SW480 (cell line): Measurements from ENCODE around the gene ABCF2.
A peak's percentile ranks its signal among the peaks of the same experiment; 100 is the strongest.

Experiments used
- DNase-seq: peaks from one replicate; pipeline ENCODE4 v3.0.0-alpha.2; 2016; ENCODE audit warnings: low spot score

The ABCF2 gene

GRCh38 chr7:151225948-151226510 lies 976 bp downstream of the ABCF2 start:
- DNase-seq: no peak

- no peak for DNase-seq
These were observed 3.3 kb downstream of the ABCF2 start for GRCh38 chr7:151223728-151224127.

GRCh38 chr7:151218170-151218569 lies 8.8 kb downstream of the ABCF2 start:
- no peak for DNase-seq

GRCh38 chr7:151215396-151215795 lies 11.6 kb downstream of the ABCF2 start:
- DNase-seq: no peak

GRCh38 chr7:151213826-151214225 lies 13.2 kb downstream of the ABCF2 start:
- DNase-seq: no peak

- DNase-seq: no peak
These were observed 14.4 kb downstream of the ABCF2 start for GRCh38 chr7:151212626-151213025.

- DNase-seq: no peak
These were observed 15.7 kb downstream of the ABCF2 start for GRCh38 chr7:151211155-151211772.

- DNase-seq: no peak
These were observed 16.7 kb downstream of the ABCF2 start, which contains the start of gene H2BK1 for GRCh38 chr7:151210087-151210854. H2BK1 (minus strand) TSS chr7:151210488; CDS start chr7:151210318, 170 bp downstream.

- DNase-seq: no peak
These were observed 17.4 kb downstream of the ABCF2 start for GRCh38 chr7:151209588-151209987.

GRCh38 chr7:151208253-151208862 lies 18.6 kb downstream of the ABCF2 start:
- DNase-seq: no peak

GRCh38 chr7:151207804-151208203 lies 19.2 kb downstream of the ABCF2 start:
- no peak for DNase-seq

GRCh38 chr7:151207315-151207714 lies 19.7 kb downstream of the ABCF2 start:
- DNase-seq: no peak

- peak; percentile 46 for DNase-seq
These were observed 20.1 kb downstream of the ABCF2 start for GRCh38 chr7:151206914-151207313.

GRCh38 chr7:151205730-151206129 lies 21.3 kb downstream of the ABCF2 start:
- DNase-seq: no peak

- DNase-seq: no peak
These were observed 22.5 kb downstream of the ABCF2 start for GRCh38 chr7:151204383-151205032.

GRCh38 chr7:151202836-151203235 lies 24.2 kb downstream of the ABCF2 start:
- DNase-seq: no peak

- no peak for DNase-seq
These were observed 25.3 kb downstream of the ABCF2 start for GRCh38 chr7:151201751-151202150.

- DNase-seq: no peak
These were observed 25.7 kb downstream of the ABCF2 start for GRCh38 chr7:151201344-151201743.

- no peak for DNase-seq
These were observed 27.8 kb downstream of the ABCF2 start for GRCh38 chr7:151198945-151199848.

- no peak for DNase-seq
These were observed 29.1 kb downstream of the ABCF2 start for GRCh38 chr7:151197932-151198331.
